HEK293 (cell line): ENCODE measurements around the gene CCIN.

ENCODE experiments used
- SP2 ChIP-seq: fragments of 450-650 bp; formaldehyde crosslinking; IDR thresholded peaks from 2 replicates; pipeline ENCODE4 v1.5.1; 2016; ENCODE audit warnings: missing biosample characterization, missing genetic modification characterization
- YY2 ChIP-seq: fragments of 450-650 bp; formaldehyde crosslinking; IDR thresholded peaks from 2 replicates; pipeline ENCODE4 v1.5.1; 2016; ENCODE audit warnings: missing biosample characterization, missing genetic modification characterization
- ZNF341 ChIP-seq: fragments of 450-650 bp; formaldehyde crosslinking; IDR thresholded peaks from 2 replicates; pipeline ENCODE4; 2016; ENCODE audit warnings: low read depth, missing biosample characterization, missing genetic modification characterization
- TF ChIP-seq, protein P1 (sequence below): fragments of 450-650 bp; formaldehyde crosslinking; IDR thresholded peaks from 2 replicates; pipeline ENCODE4 v1.5.1; 2017; ENCODE audit warnings: missing biosample characterization, missing genetic modification characterization
- TF ChIP-seq, protein P2 (sequence below): fragments of 450-650 bp; formaldehyde crosslinking; IDR thresholded peaks from 2 replicates; pipeline ENCODE4 v1.5.1; 2016; ENCODE audit warnings: missing biosample characterization, missing genetic modification characterization

DNA sequence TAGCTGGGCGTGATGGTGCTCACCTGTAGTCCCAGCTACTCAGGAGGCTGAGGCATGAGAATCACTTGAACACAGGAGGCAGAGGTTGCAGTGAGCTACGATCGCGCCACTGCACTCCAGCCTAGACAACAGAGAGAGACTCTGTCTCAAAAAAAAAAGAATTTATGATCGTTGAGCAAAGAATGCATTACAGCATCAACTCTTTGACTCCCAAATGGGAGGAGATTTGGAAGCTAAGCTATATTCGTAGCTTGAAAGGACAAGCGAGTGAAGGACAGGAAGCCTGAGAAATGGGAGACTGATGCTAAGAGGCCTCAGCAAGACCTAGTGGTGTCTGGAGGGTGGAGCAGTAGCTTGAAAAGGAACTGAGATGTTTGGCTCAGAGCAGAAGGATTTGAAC, 10.3 kb upstream of the CCIN start:
- TF ChIP-seq, protein P1, sequence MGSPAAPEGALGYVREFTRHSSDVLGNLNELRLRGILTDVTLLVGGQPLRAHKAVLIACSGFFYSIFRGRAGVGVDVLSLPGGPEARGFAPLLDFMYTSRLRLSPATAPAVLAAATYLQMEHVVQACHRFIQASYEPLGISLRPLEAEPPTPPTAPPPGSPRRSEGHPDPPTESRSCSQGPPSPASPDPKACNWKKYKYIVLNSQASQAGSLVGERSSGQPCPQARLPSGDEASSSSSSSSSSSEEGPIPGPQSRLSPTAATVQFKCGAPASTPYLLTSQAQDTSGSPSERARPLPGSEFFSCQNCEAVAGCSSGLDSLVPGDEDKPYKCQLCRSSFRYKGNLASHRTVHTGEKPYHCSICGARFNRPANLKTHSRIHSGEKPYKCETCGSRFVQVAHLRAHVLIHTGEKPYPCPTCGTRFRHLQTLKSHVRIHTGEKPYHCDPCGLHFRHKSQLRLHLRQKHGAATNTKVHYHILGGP (tag by site-specific recombination) = no peak
- TF ChIP-seq, protein P2, sequence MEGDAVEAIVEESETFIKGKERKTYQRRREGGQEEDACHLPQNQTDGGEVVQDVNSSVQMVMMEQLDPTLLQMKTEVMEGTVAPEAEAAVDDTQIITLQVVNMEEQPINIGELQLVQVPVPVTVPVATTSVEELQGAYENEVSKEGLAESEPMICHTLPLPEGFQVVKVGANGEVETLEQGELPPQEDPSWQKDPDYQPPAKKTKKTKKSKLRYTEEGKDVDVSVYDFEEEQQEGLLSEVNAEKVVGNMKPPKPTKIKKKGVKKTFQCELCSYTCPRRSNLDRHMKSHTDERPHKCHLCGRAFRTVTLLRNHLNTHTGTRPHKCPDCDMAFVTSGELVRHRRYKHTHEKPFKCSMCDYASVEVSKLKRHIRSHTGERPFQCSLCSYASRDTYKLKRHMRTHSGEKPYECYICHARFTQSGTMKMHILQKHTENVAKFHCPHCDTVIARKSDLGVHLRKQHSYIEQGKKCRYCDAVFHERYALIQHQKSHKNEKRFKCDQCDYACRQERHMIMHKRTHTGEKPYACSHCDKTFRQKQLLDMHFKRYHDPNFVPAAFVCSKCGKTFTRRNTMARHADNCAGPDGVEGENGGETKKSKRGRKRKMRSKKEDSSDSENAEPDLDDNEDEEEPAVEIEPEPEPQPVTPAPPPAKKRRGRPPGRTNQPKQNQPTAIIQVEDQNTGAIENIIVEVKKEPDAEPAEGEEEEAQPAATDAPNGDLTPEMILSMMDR (tag by site-specific recombination) = no peak
- TF ChIP-seq ZNF341 = no peak
- TF ChIP-seq YY2 (tag by site-specific recombination) = no peak
- no peak for TF ChIP-seq SP2 (tag by site-specific recombination)
